Caki2 (cell line): Measurements from ENCODE around the gene MSI2. TPM values are rescaled to one million over a fixed set of nuclear protein-coding genes. Genes with fewer than 3 reads are reported as not detected.
"Not testable (repeated sequence)": the region's sequence is repeated elsewhere in the genome, so short reads cannot be mapped to it uniquely, and the experiment has no call there.

ENCODE experiments used
- DNase-seq: peaks from one replicate; pipeline ENCODE4 v3.0.0-alpha.2; 2015; ENCODE audit warnings: low read depth
- in situ Hi-C: cut with HindIII; loops from 2 replicates; pipeline ENCODE4 v1.10.0; 2016; ENCODE audit warnings: low sequenced_read_pairs, low pct_unique_long_range_greater_than_20kb, mixed read lengths
- total RNA-seq: library from RNA; depleted of rRNA; stranded (reverse); fragments of >200 nt; shearing (Covaris generic); gene quantifications from 2 replicates; pipeline ENCODE4 v1.2.3, GENCODE V29; 2014; ENCODE audit warnings: low replicate concordance

MSI2 gene
- total RNA-seq, 1 experiment from 2014 or later, result 67.1 TPM

GRCh38 chr17:57620576-57620975, 364.3 kb downstream of the MSI2 start:
- in situ Hi-C loops, result no loop called here
- DNase-seq, result no peak

GRCh38 chr17:57621791-57622190, 365.5 kb downstream of the MSI2 start:
- DNase-seq, in situ Hi-C loops: not testable (repeated sequence)

GRCh38 chr17:57622306-57622682, 366.0 kb downstream of the MSI2 start:
- in situ Hi-C loops, result no loop called here
- DNase-seq, result no peak

GRCh38 chr17:57622683-57623433, 366.5 kb downstream of the MSI2 start:
- DNase-seq, result peak; percentile 82
- in situ Hi-C loops, result no loop called here

- in situ Hi-C loops, result no loop called here
- no peak for DNase-seq
Observed at GRCh38 chr17:57623620-57624019, 367.3 kb downstream of the MSI2 start.

- peak; percentile 63 for DNase-seq
- in situ Hi-C loops, result no loop called here
Observed at GRCh38 chr17:57624386-57624785, 368.1 kb downstream of the MSI2 start.

- DNase-seq, result no peak
- in situ Hi-C loops, result no loop called here
Observed at GRCh38 chr17:57625511-57625910, 369.2 kb downstream of the MSI2 start.

GRCh38 chr17:57625957-57626356, 369.6 kb downstream of the MSI2 start:
- DNase-seq, result no peak
- in situ Hi-C loops, result no loop called here

- no peak for DNase-seq
- in situ Hi-C loops, result no loop called here
Observed at GRCh38 chr17:57626520-57627210, 370.3 kb downstream of the MSI2 start.

- no peak for DNase-seq
- in situ Hi-C loops, result no loop called here
Observed at GRCh38 chr17:57627591-57627990, 371.3 kb downstream of the MSI2 start.

- DNase-seq, result no peak
- in situ Hi-C loops, result no loop called here
Observed at GRCh38 chr17:57628421-57628820, 372.1 kb downstream of the MSI2 start.

GRCh38 chr17:57629470-57629869, 373.1 kb downstream of the MSI2 start:
- in situ Hi-C loops, result no loop called here
- no peak for DNase-seq

GRCh38 chr17:57629886-57630285, 373.6 kb downstream of the MSI2 start:
- in situ Hi-C loops, result no loop called here
- no peak for DNase-seq

- in situ Hi-C loops, result no loop called here
- no peak for DNase-seq
Observed at GRCh38 chr17:57630736-57631135, 374.4 kb downstream of the MSI2 start.

- in situ Hi-C loops, result no loop called here
- DNase-seq, result no peak
Observed at GRCh38 chr17:57631871-57632270, 375.5 kb downstream of the MSI2 start.

- in situ Hi-C loops, result no loop called here
- DNase-seq, result no peak
Observed at GRCh38 chr17:57632294-57632693, 376.0 kb downstream of the MSI2 start.

GRCh38 chr17:57633236-57633635, 376.9 kb downstream of the MSI2 start:
- in situ Hi-C loops, result no loop called here
- DNase-seq, result no peak

GRCh38 chr17:57634713-57635465, 378.6 kb downstream of the MSI2 start:
- in situ Hi-C loops, result no loop called here
- DNase-seq, result no peak

- in situ Hi-C loops, result no loop called here
Observed at GRCh38 chr17:57636274-57636673, 380.0 kb downstream of the MSI2 start.

More at GRCh38 chr17:57636274-57636673, 380.0 kb downstream of the MSI2 start:
- no peak for DNase-seq
